ENCODE measurements around the gene FBXL17.
"Not testable (repeated sequence)": the region's sequence is repeated elsewhere in the genome, so short reads cannot be mapped to it uniquely, and the experiment has no call there.

FBXL17 gene

GRCh38 chr5:108249095-108249784, 132.7 kb downstream of the FBXL17 start:
- DNase-seq (ENCODE audit: low spot score) = no peak

GRCh38 chr5:108238936-108239887, 142.7 kb downstream of the FBXL17 start:
- DNase-seq (ENCODE audit: low spot score) = no peak

GRCh38 chr5:108238461-108238860, 143.4 kb downstream of the FBXL17 start:
- no peak for DNase-seq (ENCODE audit: low spot score)

- DNase-seq (ENCODE audit: low spot score) = no peak
These were observed 148.2 kb downstream of the FBXL17 start for GRCh38 chr5:108233617-108234155.

GRCh38 chr5:108232805-108233204, 149.1 kb downstream of the FBXL17 start:
- no peak for DNase-seq (ENCODE audit: low spot score)

- no peak for DNase-seq (ENCODE audit: low spot score)
These were observed 159.9 kb downstream of the FBXL17 start for GRCh38 chr5:108222011-108222410.

GRCh38 chr5:108220834-108221233, 161.1 kb downstream of the FBXL17 start:
- DNase-seq (ENCODE audit: low spot score) = no peak

GRCh38 chr5:108216890-108217289, 165.0 kb downstream of the FBXL17 start:
- no peak for DNase-seq (ENCODE audit: low spot score)

GRCh38 chr5:108214857-108215256, 167.0 kb downstream of the FBXL17 start:
- no peak for DNase-seq (ENCODE audit: low spot score)

GRCh38 chr5:108212775-108213346, 169.0 kb downstream of the FBXL17 start:
- DNase-seq (ENCODE audit: low spot score) = no peak

GRCh38 chr5:108206707-108207106, 175.2 kb downstream of the FBXL17 start:
- no peak for DNase-seq (ENCODE audit: low spot score)

- no peak for DNase-seq (ENCODE audit: low spot score)
These were observed 180.2 kb downstream of the FBXL17 start for GRCh38 chr5:108201721-108202120.

- no peak for DNase-seq (ENCODE audit: low spot score)
These were observed 185.6 kb downstream of the FBXL17 start for GRCh38 chr5:108196276-108196675.

- DNase-seq (ENCODE audit: low spot score) = no peak
These were observed 188.7 kb downstream of the FBXL17 start for GRCh38 chr5:108193021-108193795.

GRCh38 chr5:108184940-108185339, 197.0 kb downstream of the FBXL17 start:
- no peak for DNase-seq (ENCODE audit: low spot score)

- DNase-seq (ENCODE audit: low spot score) = no peak
These were observed 199.9 kb downstream of the FBXL17 start for GRCh38 chr5:108181975-108182374.

GRCh38 chr5:108174286-108174685, 207.6 kb downstream of the FBXL17 start:
- no peak for DNase-seq (ENCODE audit: low spot score)

- no peak for DNase-seq (ENCODE audit: low spot score)
These were observed 210.1 kb downstream of the FBXL17 start for GRCh38 chr5:108171759-108172158.

GRCh38 chr5:108168915-108169314, 213.0 kb downstream of the FBXL17 start:
- no peak for DNase-seq (ENCODE audit: low spot score)

GRCh38 chr5:108167174-108167573, 214.7 kb downstream of the FBXL17 start:
- no peak for DNase-seq (ENCODE audit: low spot score)

GRCh38 chr5:108164574-108164973, 217.3 kb downstream of the FBXL17 start:
- no peak for DNase-seq (ENCODE audit: low spot score)

GRCh38 chr5:108152854-108153253, 229.0 kb downstream of the FBXL17 start:
- not testable (repeated sequence) for DNase-seq (ENCODE audit: low spot score)

Measured in SW480 (cell line).